EH (cell line): ENCODE data around the gene CA4.

Source experiments
- DNase-seq: peaks from one replicate; pipeline ENCODE4 v3.0.0-alpha.2; 2015; ENCODE audit warnings: low read depth

Gene CA4

DNA sequence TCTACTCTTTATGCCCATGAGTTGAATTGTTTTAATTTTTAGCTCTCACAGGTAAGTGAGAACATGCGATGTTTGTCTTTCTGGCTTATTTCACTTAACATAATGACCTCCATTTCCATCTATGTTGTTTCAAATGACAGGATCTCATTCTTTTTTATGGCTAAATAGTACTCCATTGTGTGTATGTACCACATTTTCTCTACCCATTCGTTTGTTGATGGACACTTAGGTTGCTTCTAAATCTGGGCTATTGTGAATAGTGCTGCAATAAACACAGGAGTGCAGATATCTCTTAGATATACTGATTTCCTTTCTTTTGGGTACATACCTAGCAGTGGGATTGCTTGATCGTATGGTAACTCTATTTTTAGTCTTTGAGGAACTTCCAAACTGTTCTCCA lies 19.3 kb upstream of the CA4 start:
- DNase-seq = no peak

DNA sequence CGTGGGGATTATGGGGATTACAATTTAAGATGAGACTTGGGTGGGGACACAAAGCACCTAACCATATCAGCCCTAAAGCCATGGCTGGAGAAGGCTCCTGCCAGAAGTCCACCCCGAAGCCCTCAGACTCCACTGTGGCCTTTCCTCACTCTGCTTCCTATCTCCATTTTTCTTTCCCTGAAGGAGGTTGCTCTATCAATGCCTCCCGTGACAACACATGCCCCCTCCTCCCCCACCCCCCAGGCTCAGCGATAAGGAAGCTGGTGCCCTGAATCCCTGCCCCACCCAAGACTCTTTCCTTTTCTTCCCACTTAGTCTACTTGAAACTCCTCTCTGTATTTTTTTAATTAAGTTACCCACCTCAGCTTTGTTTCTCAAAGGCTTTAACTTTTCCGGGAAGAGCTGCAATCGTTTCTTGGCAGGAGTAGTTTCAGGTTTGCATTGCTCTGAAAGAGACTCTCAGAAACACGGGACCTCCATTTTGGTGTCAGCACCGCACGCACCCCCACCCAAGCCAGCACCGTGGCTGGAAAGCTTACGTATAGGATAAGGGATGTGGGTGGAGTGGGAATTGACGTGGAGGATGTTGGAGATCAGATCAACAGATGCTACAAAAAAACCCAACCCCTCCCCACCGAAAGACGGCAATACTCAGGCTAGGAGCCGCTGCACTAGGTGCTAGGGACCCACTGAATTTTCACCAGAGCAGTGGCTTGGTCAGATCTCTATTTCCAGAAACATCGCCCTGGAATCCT lies 15.2 kb upstream of the CA4 start:
- peak; percentile 76 for DNase-seq

DNA sequence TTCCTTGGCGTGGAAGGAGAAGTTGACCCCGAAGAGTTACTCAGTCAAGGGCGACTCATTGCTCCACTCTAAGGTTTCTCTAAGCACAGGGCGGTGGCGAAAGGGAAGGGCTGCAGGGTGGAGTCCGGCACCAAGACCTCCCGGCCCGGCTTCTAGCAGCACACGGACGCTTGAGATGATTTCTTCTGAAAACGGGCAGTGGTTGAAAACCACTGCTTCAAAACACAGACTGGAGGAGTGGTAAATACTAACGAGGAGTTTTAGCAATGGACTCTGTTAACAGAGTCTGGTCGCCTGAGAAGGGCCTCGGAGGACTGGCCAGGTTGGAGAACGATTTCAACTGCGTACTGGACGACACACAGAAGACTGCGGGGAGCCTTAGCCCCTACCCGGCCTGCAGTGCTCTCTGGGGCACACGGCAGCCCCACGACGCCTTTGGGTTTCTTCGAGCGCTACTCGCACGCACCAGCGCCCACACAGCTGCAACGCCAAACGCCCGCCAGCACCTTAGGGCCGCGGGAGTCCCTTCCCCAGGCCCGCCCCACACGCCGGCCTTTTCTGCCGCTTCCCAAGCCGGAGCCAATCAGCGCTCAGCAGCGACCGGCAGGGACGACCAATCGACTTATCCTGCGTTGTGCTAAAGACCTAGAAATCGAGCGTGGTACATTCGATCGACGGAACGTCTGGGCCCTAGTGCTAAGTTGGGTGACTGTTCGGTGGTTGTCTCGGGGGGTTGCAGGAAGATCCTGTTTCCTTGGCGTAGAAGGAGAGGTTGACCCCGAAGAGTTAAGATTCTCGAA lies 14.4 kb upstream of the CA4 start:
- peak; percentile 92 for DNase-seq

DNA sequence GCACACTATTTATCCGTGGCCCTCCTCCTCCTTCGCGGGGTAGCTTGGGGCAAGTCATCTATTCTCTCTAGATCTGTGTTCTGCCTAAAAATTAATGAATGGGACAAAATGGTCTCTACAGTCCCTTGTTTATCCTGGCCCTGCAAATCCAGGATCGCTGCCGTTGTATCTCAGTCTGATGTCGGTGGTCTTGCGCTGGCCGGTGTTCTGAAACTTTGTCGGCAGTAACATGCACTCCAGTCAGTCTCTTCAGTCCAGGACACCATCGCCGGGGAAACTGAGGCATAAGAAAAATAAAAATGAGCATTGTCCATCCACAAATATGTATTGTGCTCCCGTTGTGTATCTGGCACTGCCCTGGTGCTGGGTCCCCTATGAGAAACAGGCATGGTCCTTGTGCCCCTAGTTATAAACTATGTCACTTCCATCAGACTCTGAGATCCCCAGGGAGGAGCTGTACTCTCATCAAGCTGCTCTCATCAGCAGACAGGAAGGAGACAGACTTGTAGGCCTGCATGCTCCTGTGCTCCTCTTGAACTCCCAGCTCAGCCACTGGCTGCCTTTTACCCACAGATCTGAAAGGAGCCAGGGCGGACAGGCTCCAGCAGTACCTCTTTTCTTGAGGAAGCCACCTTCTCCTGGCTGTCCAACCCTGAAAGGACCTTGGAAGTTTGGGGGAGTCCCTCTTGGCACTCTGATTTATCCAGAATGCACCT lies 13.7 kb upstream of the CA4 start:
- DNase-seq = no peak

DNA sequence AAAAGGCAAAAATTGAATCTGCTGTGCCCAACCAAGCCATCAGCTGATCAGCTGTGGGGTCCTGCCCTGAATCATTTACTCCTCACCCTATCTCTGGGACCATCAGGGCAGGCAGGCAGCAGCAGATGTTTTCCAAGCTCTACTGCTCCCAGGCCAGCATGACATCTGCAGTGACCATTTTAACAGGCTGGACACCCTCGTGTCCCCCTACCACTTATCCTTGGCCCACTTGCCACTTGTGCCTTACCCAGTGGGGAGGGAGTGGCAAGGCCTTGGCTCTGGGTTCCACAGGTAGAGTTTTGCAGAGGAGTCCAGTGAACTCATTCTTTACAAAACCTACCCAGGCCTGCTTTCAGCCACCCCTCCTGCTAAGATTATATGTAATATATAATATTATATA lies 12.0 kb upstream of the CA4 start:
- no peak for DNase-seq

DNA sequence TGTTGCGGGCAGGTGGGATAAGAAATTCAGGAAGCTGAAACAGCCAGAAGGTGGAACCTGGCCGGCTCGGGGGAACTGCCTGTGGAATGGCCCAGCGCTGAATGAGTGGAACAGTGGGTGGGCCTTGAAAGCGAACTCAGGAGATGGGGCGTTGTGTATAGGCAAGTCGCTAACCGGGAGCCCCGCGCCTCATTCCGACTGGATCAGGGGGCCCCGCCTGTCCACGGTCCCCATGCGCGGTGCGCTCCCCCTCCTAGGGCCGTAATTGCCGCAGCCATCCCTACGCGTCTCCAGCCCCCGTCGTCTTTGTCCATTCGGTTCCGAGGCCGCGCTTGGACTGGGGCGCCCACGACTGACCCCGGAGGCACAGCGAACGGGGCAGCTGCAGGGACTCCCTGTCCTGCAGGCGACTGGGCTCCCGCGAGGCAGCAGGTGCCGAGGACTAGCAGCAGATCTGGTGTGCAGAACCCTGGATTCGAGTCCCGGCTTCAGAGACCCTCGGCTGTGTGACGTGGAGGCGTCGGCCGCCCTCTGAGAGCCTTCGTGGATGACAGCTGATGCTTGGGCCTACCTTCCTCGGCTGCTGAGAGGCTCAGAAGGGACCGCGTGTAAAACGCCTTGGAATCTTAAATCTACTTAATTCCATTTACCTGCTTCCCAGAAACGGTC lies 10.9 kb upstream of the CA4 start:
- no peak for DNase-seq

DNA sequence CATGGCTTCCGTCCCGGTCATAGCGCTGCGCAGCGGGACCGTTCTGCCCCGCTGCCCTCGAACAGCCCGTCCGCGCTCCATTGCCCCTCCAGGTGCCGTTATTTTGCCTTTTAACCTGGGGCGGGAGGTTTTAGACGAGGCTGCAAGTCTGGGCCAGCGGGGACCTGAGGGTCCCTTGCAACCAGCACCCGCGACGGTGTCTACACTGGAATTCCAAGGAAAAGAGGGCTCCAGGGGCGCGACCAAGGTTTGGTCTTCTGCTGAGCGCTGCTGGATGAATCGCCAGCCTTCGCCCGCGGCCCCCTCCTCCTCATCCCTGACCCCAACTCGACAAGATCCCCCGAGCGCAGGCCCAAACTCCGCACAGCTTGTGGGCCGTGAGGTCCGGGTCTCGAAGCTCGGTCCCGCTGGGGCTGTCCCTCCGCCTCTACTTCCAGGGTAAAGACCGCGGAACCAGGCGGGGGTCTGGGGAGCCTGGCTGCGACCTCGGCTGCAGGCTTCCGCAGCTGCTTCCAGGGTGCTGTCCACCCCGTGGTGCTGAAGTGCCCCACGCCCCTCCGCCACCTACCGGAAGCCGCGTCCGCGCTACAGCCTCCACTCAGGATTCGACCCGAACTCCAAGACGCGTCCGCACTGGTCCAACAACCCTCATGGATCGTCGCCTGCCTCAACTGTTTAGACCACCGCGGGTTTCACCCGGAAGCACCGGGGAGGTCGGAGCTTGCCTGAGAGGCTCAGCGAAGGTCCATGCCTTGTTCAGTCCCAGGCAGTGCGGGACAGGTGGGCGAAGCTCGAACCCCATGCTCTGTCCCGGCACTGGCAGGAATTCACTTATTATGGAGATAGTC lies 10.1 kb upstream of the CA4 start:
- peak; percentile 69 for DNase-seq

DNA sequence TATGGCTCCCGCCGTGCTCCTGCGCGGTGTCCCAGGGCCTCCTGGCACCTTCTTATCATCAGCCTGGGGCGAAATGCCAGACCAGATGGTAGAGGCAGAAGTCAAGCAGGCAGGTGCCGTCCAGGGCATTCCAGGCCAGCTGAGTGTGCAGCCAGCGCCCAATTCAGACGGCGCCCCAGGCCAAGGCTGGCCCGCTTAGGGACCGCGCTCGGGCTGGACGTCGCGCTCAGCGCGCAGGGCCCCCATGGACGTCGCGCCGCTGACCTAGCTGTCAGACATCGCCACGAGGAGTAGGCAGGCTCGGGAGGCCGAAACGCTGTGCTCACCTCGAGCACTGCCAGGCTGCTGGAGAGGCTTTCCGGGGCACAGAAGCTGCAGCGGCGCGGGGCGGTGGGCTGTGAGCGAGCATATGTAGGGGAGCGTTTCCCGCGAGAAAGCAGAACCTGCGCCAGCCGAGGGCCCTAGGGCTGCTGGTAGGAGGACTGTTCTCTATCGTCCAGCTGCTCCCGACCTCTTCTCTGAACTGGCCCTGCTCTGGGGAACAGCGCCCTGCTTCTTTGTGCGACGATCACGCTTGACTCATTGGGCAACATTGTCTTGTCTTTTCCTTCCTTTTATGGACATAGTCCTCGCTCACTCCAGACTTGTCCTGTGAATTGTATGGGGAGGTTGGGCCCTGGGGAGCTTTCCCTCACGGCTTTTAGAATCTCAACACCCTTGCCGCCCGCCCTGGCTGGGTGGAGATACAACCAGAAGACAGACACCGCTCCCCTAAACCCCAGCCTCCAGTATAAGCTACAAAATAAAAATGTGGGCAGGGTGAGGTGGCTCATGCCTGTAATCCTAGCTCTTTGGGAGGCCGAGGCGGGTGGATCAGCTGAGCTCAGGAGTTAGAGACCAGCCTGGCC lies 8.4 kb upstream of the CA4 start:
- peak; percentile 88 for DNase-seq

DNA sequence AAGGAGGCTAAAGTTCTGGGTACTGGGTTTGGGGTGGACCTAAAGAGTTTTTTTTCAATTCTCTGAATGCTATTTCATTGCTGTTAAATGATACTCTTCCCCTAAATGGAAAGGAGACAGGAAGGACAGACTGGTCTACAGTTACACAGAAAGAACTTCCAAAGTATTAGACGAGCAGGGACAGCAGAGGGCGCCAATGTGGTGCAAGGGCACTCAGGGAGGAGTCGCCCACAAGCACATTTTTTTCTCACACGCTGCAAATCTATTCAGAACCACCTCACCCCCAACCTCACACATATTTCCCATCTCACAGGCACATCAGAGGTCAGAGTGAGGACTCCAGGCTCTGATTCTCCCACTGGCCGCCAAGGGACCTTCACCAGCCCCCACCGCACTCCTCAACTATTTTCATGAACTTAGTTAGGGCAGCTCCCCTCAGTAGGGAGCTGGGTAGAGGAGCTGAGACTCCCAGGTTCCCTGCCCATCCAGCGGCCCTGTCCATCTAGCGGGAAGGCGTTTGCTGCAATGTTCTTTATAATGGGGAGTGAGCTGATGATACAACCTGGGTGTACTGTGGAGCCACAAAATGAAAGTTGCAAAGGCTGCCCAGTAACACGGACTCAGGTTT lies 6.8 kb upstream of the CA4 start:
- peak; percentile 94 for DNase-seq

DNA sequence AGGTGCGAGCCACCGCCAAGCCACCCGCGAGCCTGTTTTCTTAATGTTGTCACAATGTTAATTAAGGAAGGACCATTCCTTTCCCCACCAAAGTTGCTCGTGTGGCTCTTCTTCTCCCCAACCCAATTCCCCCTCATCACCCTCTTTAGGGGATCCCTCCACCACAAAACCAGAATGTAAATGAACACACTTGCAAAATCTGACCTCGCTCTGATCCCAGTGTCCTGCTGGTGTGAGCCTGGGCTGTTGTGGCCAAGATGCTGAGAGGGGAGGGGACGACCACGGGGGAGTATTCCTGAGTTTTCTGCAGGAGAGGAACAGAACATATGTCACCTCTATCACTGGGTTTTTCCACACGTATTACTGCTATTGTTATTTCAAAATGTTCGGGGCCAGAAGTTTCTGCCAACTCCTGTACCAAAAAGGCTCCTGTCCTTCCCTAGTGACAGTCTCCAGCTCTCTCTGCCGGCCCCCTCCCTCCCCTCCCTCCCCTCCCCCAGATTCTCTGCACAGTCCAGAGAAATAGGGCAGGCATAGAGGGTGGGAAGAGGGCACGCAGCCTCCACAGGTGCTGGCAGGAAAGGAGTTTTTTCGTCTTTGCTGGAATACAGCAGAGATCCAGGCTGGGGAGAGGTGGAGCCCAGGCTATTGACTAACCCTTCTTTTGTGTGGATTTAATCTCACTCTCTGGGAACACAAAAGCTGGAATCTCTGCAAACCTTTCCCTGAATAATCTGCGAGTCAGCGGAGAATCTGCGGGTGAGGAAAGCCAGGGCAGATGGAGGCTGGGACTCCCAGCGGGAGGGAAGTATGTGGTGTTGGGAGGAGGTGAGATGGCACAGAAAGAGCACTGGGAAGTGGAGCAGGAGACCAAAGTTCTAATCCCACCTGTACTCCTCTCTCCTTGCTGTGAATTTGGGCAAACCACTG lies 4.5 kb upstream of the CA4 start:
- DNase-seq = peak; percentile 33

DNA sequence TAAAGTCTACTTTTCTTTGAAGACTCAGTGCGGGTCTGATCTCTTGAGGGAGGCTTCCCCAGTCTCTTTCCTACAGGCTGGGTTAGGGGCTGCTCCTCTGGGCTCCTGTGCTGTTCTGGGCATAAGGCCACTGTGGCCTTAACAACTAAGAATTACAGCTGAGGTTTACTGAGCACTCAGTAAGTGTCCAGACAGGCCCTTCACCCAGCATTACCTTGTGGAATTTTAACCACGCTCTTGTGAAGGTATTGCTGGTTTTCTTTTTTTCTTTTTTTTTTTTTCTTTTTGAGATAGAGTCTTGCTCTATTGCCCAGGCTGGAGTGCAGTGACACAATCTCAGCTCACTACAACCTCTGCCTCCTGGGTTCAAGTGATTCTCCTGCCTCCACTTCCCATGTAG lies 3.6 kb upstream of the CA4 start:
- no peak for DNase-seq

DNA sequence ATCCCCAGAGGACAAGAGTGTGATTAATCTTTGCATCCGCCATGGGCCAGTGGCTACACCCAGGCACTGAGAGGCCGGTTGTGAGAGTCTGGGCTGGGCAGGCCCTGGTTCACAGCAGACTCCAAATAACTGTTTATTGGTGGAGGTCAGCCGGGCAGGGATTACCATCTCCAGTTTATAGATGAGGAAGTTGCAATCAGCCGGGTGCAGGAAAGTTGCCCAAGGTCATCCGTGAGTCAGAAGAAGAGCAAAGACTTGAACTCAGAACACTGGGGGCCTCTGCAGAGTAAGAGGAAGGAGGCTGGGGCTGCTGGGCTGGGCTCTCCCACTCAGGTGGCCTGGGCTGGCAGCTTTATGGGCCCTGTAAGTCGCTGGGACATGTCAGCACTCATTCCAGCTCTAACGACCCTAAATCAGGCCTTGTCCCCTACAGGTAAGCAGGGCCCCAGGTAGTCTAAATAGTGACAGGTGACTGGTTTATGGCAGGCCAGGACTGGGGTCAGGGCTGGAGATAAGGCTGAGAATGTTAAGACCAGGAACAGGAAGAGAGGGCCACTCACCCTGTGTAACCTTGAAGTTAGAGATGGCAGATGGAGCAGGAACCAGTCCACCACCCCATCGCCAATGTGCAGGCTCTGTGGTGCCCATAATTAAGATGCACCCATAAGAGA lies 2.1 kb upstream of the CA4 start:
- no peak for DNase-seq

DNA sequence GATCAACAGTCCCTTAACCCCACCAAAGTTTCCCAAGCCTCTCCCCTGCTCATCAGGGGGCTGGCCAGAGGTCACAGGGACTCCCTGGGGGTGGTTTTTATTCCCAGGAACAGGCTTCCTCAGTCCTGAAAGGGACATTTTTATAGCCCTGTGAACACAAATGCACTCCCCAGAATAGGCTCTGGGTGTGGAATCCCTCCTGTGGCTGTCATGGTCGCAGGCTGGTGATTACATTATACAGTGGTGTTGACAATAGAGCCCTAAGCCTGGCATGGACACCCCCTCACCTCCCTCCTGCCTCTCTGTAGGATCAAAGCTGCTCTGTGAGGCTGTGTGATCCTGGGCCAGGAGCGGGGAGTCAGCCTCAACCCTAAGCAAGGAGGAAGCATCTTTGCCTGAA lies 1.4 kb upstream of the CA4 start:
- DNase-seq = no peak

DNA sequence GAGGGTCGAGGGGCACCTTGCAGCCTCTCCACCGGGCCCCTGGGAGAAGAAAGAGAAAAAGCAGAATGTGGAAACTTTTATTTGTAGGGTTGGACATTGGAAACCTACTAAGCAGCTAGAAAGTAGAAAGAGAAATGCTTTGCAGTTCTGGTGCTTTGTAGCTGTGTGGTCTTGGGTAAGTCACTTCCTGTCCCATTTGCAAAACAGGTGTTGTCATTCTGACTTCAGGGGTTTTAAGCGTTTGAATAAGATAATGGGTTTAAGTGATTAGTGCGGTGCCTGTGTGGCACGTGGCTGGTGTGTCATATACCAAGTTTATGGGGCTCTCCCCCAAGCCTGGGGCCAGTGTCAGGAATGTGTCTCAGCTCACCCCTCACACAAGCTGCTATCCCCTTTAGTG lies 1.6 kb downstream of the CA4 start:
- DNase-seq = no peak

DNA sequence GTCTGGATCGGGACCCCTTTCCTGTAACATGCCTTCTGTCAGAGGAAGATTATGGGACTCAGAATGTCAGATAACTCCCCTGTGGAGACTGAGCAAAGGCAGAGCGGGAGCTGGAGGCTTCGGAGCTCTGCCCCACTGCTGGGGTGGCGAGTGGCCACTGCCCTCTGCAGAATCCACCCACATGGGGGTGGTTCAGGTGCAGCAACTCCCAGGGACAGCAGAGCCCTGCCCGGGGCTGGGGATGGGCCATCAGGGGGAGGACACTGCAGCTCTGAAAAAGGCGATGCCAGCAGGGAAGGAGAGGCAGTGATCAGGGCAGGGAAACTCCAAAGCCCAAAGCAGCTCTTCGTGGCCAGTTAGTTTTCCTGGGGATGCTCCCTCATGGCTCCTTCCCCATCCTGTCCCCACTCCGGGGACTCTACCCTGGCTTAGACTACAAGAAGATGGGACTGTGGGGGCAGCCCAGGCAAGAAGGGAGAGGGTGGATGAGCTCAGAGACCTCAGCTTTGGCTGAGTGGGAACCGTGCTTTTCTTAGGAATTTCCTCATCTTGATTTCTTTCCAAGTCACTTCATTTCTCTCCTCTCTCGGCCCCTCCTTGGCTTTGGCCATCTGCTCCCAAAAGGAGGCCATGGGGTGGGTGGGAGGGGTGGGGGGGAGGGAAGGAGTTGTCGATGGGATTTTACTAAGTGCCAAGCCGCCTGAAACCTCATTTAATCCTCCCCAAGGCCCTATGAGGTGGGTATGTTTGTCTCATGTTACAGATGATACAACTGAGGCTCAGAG lies 4.0 kb downstream of the CA4 start:
- DNase-seq = peak; percentile 51

DNA sequence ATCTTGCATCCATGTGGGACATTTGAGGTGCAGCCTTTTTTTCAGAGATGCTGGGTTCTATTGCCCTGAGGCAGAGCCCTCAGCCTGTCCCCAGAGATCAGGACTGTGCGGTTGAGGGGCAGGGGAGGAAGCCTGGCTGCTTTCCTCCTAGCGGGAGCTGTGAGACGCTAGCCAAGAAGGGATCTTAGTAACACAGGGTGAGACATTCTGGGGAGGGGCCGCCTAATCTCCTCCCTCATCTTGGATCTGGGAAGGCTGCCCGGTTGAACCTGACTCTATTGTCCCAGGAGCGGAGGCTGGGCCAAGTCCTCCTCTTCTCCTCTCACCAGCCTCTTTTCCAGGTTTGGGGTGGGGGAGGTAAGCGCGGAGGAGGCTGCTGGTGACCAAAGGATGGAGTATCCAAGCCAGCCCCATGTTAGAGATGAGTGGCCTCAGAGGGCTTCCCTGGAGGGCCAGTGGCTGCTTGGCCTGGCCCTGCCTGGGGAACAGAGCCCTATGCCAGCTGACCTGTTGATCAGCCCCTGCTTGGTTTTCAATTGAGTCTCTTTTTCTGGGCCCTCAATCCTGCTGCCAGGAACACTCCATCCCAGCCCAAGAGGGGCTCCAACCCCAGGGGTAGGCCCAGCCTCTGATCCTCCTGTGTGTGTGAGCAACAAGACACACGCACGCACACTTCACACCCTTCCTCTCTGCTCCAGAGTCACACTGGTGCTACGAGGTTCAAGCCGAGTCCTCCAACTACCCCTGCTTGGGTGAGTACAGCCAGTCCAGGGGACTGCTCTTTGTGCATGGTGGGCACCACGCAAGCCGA lies 5.0 kb downstream of the CA4 start:
- peak; percentile 82 for DNase-seq

DNA sequence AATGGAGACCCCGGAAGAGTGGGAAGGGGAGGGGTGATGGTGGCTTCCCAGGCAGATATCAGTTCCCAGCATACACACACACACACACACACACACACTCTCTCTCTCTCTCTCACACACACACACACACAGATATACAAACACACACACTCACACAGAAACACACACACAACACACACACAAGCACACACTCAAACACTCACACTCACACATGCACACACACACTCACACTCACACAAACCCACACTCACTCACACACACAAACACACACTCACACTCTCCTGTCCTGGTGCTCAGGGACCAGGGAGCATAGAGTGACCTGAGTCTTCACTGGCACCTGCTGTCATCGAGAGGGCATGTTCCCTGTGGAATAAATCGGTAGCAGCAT lies 5.6 kb downstream of the CA4 start:
- no peak for DNase-seq
